SK-N-MC (cell line): ENCODE results near the gene PSPN.

Source experiments
- EZH2 ChIP-seq: fragments of 200-600 bp; sonication (generic); IDR thresholded peaks from one replicate; pipeline ENCODE4 v1.6.1; 2017; ENCODE audit warnings: antibody characterized with exemption
- FOXP2 ChIP-seq: optimal IDR thresholded peaks from 2 replicates; pipeline ENCODE3; 2011; ENCODE audit warnings: mild to moderate bottlenecking, moderate library complexity; ENCODE audit not compliant: insufficient read depth; ENCODE audit errors: extremely low read length, control extremely low read depth
- POLR2AphosphoS5 ChIP-seq: IDR thresholded peaks from 2 replicates; pipeline ENCODE4 v1.6.1; 2012; ENCODE audit warnings: mild to moderate bottlenecking, low read depth, low read length, borderline replicate concordance

- TF ChIP-seq EZH2: no peak
- TF ChIP-seq POLR2AphosphoS5: no peak
- no peak for TF ChIP-seq FOXP2
Observed at GRCh38 chr19:6414793-6415590, 39.3 kb upstream of the PSPN start.
